Neuron (in vitro differentiated cells): Measurements from ENCODE around the gene MAPKAPK3.

Experiments used
- H2AFZ ChIP-seq: one replicate; pipeline ENCODE4 v1.6.1; 2013; ENCODE audit warnings: low read depth, mild to moderate bottlenecking, inconsistent platforms, low read length, moderate library complexity
- H3K27me3 ChIP-seq: one replicate; pipeline ENCODE4 v1.6.1; 2013; ENCODE audit warnings: low read length; ENCODE audit not compliant: insufficient read depth
- H3K36me3 ChIP-seq: one replicate; pipeline ENCODE4 v1.6.1; 2013; ENCODE audit warnings: low read length; ENCODE audit not compliant: insufficient read depth
- H3K4me1 ChIP-seq: one replicate; pipeline ENCODE4 v1.6.1; 2013; ENCODE audit warnings: low read length; ENCODE audit not compliant: insufficient read depth
- H3K4me3 ChIP-seq: 2 replicates; pipeline ENCODE4 v1.5.1; 2013; ENCODE audit warnings: mild to moderate bottlenecking, low read length, moderate library complexity
- H3K9me3 ChIP-seq: one replicate; pipeline ENCODE4 v1.6.1; 2013; ENCODE audit warnings: low read length

The MAPKAPK3 gene

DNA sequence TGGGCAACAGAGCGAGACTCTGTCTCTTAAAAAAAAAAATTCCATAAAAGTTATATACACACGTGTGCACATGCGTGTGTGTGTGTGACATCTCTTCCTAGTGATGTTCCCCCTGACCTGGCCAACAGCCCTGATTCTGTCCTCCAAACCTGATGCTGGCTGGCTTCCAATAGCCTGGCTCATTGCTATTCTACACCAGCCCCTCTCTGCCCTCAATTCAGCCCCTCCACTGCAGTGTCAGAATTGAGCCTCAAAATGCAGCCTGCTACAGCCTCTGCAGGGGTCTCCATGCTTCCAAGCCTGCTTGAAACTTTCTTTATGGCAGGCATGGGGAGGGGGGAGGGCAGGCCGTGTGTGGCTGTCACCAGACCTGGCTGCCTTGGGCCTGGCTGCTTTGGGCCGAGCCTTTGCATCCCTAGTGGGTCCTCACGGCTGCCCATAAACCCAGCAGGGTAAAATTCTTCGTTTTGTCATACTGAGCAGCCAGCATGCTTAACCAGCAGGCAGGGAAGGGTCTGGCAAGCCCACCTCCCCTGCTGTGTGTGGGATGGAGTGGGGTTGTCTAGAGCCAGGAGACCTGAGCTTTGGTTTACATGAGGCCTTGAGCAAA is 35.1 kb downstream of the MAPKAPK3 start:
- H2AFZ ChIP-seq, result no peak overlapping the region
- no peaks in the 10 kb centered on the region for H3K9me3 ChIP-seq
- H3K4me1 ChIP-seq, result peaks cover 41% of the 10 kb centered on the region
- H3K36me3 ChIP-seq, result no peaks in the 10 kb centered on the region
- no peaks in the 10 kb centered on the region for H3K27me3 ChIP-seq
- no peak overlapping the region for H3K4me3 ChIP-seq

DNA sequence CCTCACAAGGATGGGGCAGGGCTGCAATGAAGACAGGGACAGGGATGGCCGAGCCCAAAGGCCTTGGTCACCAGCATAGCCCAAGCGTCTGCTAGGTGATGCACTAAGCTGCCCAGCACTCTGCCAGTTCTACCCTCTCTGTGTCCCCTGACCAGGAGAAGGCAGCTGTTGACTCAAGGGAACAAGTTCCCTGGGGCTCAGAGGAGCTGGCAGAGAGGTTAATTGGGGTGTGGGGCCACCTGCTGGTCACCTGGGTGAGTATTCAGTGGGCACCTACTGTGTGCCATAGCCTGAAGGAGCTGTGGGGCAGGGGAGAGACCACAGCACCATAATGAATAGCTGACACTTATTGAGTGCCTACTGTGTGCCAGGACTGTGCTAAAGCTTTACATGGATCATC is 35.8 kb downstream of the MAPKAPK3 start:
- Histone ChIP-seq H3K27me3 (no peaks in the 10 kb centered on the region), H3K4me1 (peaks cover 37% of the 10 kb centered on the region), H3K4me3 (no peak overlapping the region), H3K36me3 (no peaks in the 10 kb centered on the region), H2AFZ (no peak overlapping the region), H3K9me3 (no peaks in the 10 kb centered on the region)

- Histone ChIP-seq H2AFZ (no peak overlapping the region), H3K36me3 (no peaks in the 10 kb centered on the region)
These were observed 37.1 kb downstream of the MAPKAPK3 start for GRCh38 chr3:50653937-50654595.

DNA sequence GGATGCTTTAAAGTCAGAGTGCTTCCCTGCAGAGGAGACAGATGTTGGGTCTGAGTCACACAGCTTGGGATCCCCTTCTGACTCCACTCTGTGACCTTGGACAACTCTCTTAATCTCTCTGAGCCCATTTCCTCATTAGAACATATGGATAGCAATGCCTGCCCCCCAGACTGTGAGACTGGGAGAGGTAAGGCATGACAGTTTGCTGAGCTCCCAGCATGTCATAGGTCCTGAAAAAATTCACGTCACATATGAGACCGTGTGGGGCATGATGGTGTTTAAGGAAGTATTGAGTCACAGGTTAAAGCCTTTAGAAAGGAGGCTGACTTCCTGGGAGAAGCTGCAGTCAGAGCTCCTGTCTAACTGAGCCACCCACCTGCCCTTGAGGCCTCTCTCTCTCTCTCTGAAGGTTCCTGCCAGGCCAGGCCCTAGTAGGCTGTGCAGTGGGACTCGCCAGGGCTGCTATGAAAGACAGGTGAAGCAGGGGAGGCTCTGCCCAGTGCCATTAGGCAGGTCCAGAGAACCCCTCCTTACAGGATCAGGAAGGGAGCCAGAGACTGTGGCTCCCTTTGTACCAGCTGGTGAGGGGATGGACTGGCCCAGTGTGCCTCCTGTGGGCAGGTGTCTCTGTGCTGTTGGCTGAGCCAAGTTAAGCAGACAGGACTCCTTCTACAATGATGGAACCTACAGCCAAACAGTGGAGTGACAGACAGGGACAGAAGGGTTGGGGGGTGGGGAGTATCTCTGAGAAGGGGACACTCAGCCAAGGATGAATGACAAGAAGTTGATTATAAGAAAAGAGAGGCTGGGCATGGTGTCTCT is 38.3 kb downstream of the MAPKAPK3 start:
- Histone ChIP-seq H3K36me3 (no peaks in the 10 kb centered on the region), H2AFZ (no peak overlapping the region), H3K4me1 (peaks cover 17% of the 10 kb centered on the region), H3K4me3 (no peak overlapping the region), H3K9me3 (no peaks in the 10 kb centered on the region), H3K27me3 (peaks cover 7% of the 10 kb centered on the region)

More at GRCh38 chr3:50653937-50654595, 37.1 kb downstream of the MAPKAPK3 start:
- Histone ChIP-seq H3K4me1 (peaks cover 23% of the 10 kb centered on the region), H3K27me3 (peaks cover 7% of the 10 kb centered on the region), H3K9me3 (no peaks in the 10 kb centered on the region), H3K4me3 (no peak overlapping the region)

- Histone ChIP-seq H3K9me3 (no peaks in the 10 kb centered on the region), H2AFZ (no peak overlapping the region), H3K4me1 (peaks cover 13% of the 10 kb centered on the region), H3K36me3 (no peaks in the 10 kb centered on the region), H3K4me3 (no peak overlapping the region), H3K27me3 (peaks cover 7% of the 10 kb centered on the region)
These were observed 39.7 kb downstream of the MAPKAPK3 start for GRCh38 chr3:50656417-50657195.

DNA sequence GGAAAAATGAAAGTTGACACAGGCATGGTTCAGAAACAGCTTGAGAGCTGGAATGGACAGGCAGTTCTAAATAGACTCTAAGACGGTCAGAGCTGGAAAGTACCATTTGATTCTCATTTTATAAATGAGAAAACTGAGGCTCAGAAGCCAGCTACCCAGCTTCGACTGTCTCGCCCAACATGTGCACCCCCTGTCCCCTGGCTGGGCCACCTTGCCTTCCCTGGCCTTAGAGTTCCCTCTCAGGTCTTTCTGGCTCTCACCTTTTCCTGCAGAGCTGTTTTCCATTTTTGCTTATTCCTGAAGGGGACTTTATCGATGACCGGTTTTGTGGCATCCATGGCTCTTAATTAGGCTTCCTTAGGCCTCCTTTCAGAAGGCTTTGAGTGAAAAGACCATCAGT is 40.5 kb downstream of the MAPKAPK3 start:
- H3K9me3 ChIP-seq, result no peaks in the 10 kb centered on the region
- no peak overlapping the region for H3K4me3 ChIP-seq
- peaks cover 7% of the 10 kb centered on the region for H3K27me3 ChIP-seq
- no peak overlapping the region for H2AFZ ChIP-seq
- H3K36me3 ChIP-seq, result no peaks in the 10 kb centered on the region
- peaks cover 5% of the 10 kb centered on the region for H3K4me1 ChIP-seq

DNA sequence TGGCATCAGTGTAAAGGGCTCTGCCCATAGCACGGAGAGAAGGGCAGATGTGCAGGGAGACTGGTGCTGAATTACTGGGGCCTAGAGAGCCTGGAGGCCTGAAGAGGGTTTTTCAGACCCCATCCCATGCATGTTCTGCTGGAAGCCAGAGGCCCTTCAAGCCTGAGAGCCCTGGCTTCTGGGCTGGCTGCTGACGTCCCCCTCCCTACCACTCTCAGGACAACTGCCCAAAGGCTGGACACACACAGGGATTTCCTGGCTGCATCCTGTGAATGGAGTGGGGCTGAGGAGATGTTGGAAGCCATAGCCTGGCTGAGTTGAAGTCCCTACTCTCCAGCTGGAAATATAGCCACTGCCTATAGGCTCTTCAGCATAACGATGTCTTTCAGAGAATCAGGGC is 40.9 kb downstream of the MAPKAPK3 start:
- Histone ChIP-seq H2AFZ (no peak overlapping the region), H3K36me3 (no peaks in the 10 kb centered on the region), H3K9me3 (no peaks in the 10 kb centered on the region), H3K4me1 (peaks cover under 1% of the 10 kb centered on the region), H3K4me3 (no peak overlapping the region), H3K27me3 (peaks cover 7% of the 10 kb centered on the region)

GRCh38 chr3:50658416-50658815 is 41.5 kb downstream of the MAPKAPK3 start:
- H3K9me3 ChIP-seq, result no peaks in the 10 kb centered on the region
- peaks cover 7% of the 10 kb centered on the region for H3K27me3 ChIP-seq
- no peaks in the 10 kb centered on the region for H3K36me3 ChIP-seq
- no peak overlapping the region for H3K4me3 ChIP-seq
- H3K4me1 ChIP-seq, result no peaks in the 10 kb centered on the region
- no peak overlapping the region for H2AFZ ChIP-seq

GRCh38 chr3:50658831-50659230 is 41.9 kb downstream of the MAPKAPK3 start:
- no peak overlapping the region for H3K4me3 ChIP-seq
- no peaks in the 10 kb centered on the region for H3K36me3 ChIP-seq
- no peak overlapping the region for H2AFZ ChIP-seq
- no peaks in the 10 kb centered on the region for H3K9me3 ChIP-seq
- H3K4me1 ChIP-seq, result no peaks in the 10 kb centered on the region
- H3K27me3 ChIP-seq, result peaks cover 7% of the 10 kb centered on the region

- peaks cover 7% of the 10 kb centered on the region for H3K27me3 ChIP-seq
- H3K9me3 ChIP-seq, result no peaks in the 10 kb centered on the region
- H2AFZ ChIP-seq, result no peak overlapping the region
- no peak overlapping the region for H3K4me3 ChIP-seq
- no peaks in the 10 kb centered on the region for H3K4me1 ChIP-seq
- no peaks in the 10 kb centered on the region for H3K36me3 ChIP-seq
These were observed 43.4 kb downstream of the MAPKAPK3 start for GRCh38 chr3:50660386-50660785.

GRCh38 chr3:50661321-50661837 is 44.4 kb downstream of the MAPKAPK3 start:
- Histone ChIP-seq H3K9me3 (no peaks in the 10 kb centered on the region), H3K27me3 (peaks cover 10% of the 10 kb centered on the region), H2AFZ (no peak overlapping the region), H3K4me3 (no peak overlapping the region), H3K36me3 (no peaks in the 10 kb centered on the region), H3K4me1 (no peaks in the 10 kb centered on the region)

- Histone ChIP-seq H2AFZ (no peak overlapping the region), H3K27me3 (peaks cover 16% of the 10 kb centered on the region), H3K36me3 (no peaks in the 10 kb centered on the region), H3K4me1 (no peaks in the 10 kb centered on the region), H3K4me3 (no peak overlapping the region), H3K9me3 (no peaks in the 10 kb centered on the region)
These were observed 45.5 kb downstream of the MAPKAPK3 start for GRCh38 chr3:50662408-50662807.
